WI38 (cell line): ENCODE results near the gene PCBP3.

ENCODE experiments used
- H3K4me3 ChIP-seq: 2 replicates; pipeline ENCODE4 v1.5.1; 2011; ENCODE audit warnings: low read depth, mild to moderate bottlenecking, control low read depth, low read length
- CTCF ChIP-seq: IDR thresholded peaks from 2 replicates; pipeline ENCODE4 v1.5.1; 2012; ENCODE audit warnings: low read depth, mild to moderate bottlenecking, control low read depth, low read length

Gene PCBP3

GRCh38 chr21:45639206-45640000 lies 4.1 kb upstream of the PCBP3 start:
- no peak overlapping the region for H3K4me3 ChIP-seq
- no peak for TF ChIP-seq CTCF

- no peak for TF ChIP-seq CTCF
- H3K4me3 ChIP-seq, result no peak overlapping the region
These were observed 3.3 kb upstream of the PCBP3 start for GRCh38 chr21:45640001-45640887.

- no peak for TF ChIP-seq CTCF
- no peak overlapping the region for H3K4me3 ChIP-seq
These were observed 2.5 kb upstream of the PCBP3 start for GRCh38 chr21:45640888-45641479.

GRCh38 chr21:45641480-45642035 lies 2.0 kb upstream of the PCBP3 start:
- TF ChIP-seq CTCF, result no peak
- no peak overlapping the region for H3K4me3 ChIP-seq

GRCh38 chr21:45642122-45642813 lies 1.3 kb upstream of the PCBP3 start:
- TF ChIP-seq CTCF, result no peak
- no peak overlapping the region for H3K4me3 ChIP-seq

- TF ChIP-seq CTCF, result no peak
- H3K4me3 ChIP-seq, result peak overlapping the region; percentile 48
These were observed 749 bp downstream of the PCBP3 start for GRCh38 chr21:45644041-45644906.
